Mammary epithelial cell (primary cell): ENCODE results near the gene HOMER2.

Experiments
- EZH2 ChIP-seq: IDR thresholded peaks from 2 replicates; pipeline ENCODE4 v1.6.1; 2012; ENCODE audit warnings: low read length, inconsistent platforms, borderline replicate concordance
- TF ChIP-seq, protein P1 (sequence below), 2 donors: IDR thresholded peaks in 1 of 2; conservative IDR thresholded peaks in 1 of 2; 2 replicates each; pipeline ENCODE4 v1.5.1; 2011 to 2012; ENCODE audit warnings: inconsistent platforms in 2 of 2, low read length in 2 of 2, mild to moderate bottlenecking in 2 of 2, control low read depth in 1 of 2, low read depth in 1 of 2; ENCODE audit not compliant: insufficient read depth in 1 of 2; ENCODE audit errors: extremely low read depth in 1 of 2

DNA sequence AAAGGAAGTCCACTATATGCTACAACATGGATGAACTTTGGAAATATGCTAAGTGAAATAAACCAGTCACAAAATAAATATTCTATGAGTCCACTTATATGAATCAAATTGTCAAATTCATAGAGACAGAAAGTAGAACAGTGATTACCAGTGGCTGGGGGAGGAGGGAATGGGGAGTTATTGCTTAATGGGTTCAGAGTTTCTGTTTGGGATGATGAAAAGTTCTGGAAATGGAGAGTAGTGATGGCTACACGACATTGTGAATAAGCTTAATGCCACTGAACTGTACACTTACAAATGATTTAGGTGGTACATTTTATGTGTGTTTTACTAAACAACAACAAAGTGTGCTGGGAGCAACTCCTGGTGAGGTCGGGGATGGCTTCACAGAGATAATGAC lies 38.1 kb downstream of the HOMER2 start:
- TF ChIP-seq, protein P1, sequence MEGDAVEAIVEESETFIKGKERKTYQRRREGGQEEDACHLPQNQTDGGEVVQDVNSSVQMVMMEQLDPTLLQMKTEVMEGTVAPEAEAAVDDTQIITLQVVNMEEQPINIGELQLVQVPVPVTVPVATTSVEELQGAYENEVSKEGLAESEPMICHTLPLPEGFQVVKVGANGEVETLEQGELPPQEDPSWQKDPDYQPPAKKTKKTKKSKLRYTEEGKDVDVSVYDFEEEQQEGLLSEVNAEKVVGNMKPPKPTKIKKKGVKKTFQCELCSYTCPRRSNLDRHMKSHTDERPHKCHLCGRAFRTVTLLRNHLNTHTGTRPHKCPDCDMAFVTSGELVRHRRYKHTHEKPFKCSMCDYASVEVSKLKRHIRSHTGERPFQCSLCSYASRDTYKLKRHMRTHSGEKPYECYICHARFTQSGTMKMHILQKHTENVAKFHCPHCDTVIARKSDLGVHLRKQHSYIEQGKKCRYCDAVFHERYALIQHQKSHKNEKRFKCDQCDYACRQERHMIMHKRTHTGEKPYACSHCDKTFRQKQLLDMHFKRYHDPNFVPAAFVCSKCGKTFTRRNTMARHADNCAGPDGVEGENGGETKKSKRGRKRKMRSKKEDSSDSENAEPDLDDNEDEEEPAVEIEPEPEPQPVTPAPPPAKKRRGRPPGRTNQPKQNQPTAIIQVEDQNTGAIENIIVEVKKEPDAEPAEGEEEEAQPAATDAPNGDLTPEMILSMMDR (conservative IDR thresholded peaks at IDR 0.05 in 1 of 2, IDR thresholded peaks at IDR 0.05 in 1 of 2; ENCODE audit: extremely low read depth in 1 of 2, insufficient read depth in 1 of 2, low read depth in 1 of 2, low read length in 2 of 2) = no peak
- no peak for TF ChIP-seq EZH2
